SK-N-SH treated with all-trans-retinoic acid at 6 μM for 48 hours (cell line): ENCODE data around the gene GPR156.

Source experiments
- ATAC-seq: fragments of 200-7000 bp; cut with Tn5 transposase; 3 replicates; pipeline ENCODE4 v1.9.1; 2020; ENCODE audit warnings: mild to moderate bottlenecking, moderate library complexity
- ARNTL ChIP-seq: fragments of 450-650 bp; formaldehyde crosslinking; IDR thresholded peaks from 2 replicates; pipeline ENCODE4 v1.5.0; 2020; ENCODE audit warnings: low read depth, mild to moderate bottlenecking, moderate library complexity, borderline replicate concordance
- BACH2 ChIP-seq: fragments of 250-450 bp; sonication (Bioruptor Pico); IDR thresholded peaks from 2 replicates; pipeline ENCODE4 v1.9.0; 2021; ENCODE audit warnings: mild to moderate bottlenecking, borderline replicate concordance
- CREB5 ChIP-seq: fragments of 250-450 bp; sonication (Bioruptor Pico); IDR thresholded peaks from 2 replicates; pipeline ENCODE4 v1.5.1; 2020; ENCODE audit warnings: low read depth, mild to moderate bottlenecking, moderate library complexity
- CSDC2 ChIP-seq: fragments of 250-450 bp; sonication (Bioruptor Pico); IDR thresholded peaks from 2 replicates; pipeline ENCODE4 v1.5.0; 2020; ENCODE audit warnings: mild to moderate bottlenecking, moderate library complexity
- CSRNP3 ChIP-seq: fragments of 250-450 bp; sonication (Bioruptor Pico); IDR thresholded peaks from 2 replicates; pipeline ENCODE4 v1.5.1; 2021; ENCODE audit warnings: mild to moderate bottlenecking, moderate library complexity
- ESRRG ChIP-seq: fragments of 250-450 bp; sonication (Bioruptor Pico); IDR thresholded peaks from 2 replicates; pipeline ENCODE4 v1.6.1; 2021; ENCODE audit warnings: mild to moderate bottlenecking
- GLIS3 ChIP-seq: fragments of 250-450 bp; sonication (Bioruptor Pico); IDR thresholded peaks from 2 replicates; pipeline ENCODE4 v1.5.0; 2020; ENCODE audit warnings: mild to moderate bottlenecking, moderate library complexity
- ISL1 ChIP-seq: fragments of 250-450 bp; sonication (Bioruptor Pico); IDR thresholded peaks from 2 replicates; pipeline ENCODE4 v2.1.2; 2022; ENCODE audit warnings: mild to moderate bottlenecking, moderate library complexity
- OSR1 ChIP-seq: fragments of 250-450 bp; sonication (Bioruptor Pico); IDR thresholded peaks from 2 replicates; pipeline ENCODE4 v1.8.0; 2022; ENCODE audit warnings: moderate library complexity, mild to moderate bottlenecking, inconsistent platforms
- PATZ1 ChIP-seq: fragments of 250-450 bp; sonication (Bioruptor Pico); IDR thresholded peaks from 2 replicates; pipeline ENCODE4 v1.8.0; 2020; ENCODE audit warnings: mild to moderate bottlenecking, moderate library complexity, borderline replicate concordance
- POU6F1 ChIP-seq: fragments of 250-450 bp; sonication (Bioruptor Pico); IDR thresholded peaks from 2 replicates; pipeline ENCODE4 v1.8.0; 2021; ENCODE audit warnings: low read depth, mild to moderate bottlenecking, moderate library complexity, borderline replicate concordance
- RARB ChIP-seq: fragments of 250-450 bp; sonication (Bioruptor Pico); IDR thresholded peaks from 2 replicates; pipeline ENCODE4 v1.8.0; 2021; ENCODE audit warnings: mild to moderate bottlenecking, moderate library complexity
- SNAI2 ChIP-seq: fragments of 250-450 bp; sonication (Bioruptor Pico); IDR thresholded peaks from 2 replicates; pipeline ENCODE4 v1.5.0; 2020; ENCODE audit warnings: mild to moderate bottlenecking, moderate library complexity
- TCF4 ChIP-seq: fragments of 250-450 bp; sonication (Bioruptor Pico); IDR thresholded peaks from 2 replicates; pipeline ENCODE4 v1.8.0; 2021; ENCODE audit warnings: mild to moderate bottlenecking, moderate library complexity, borderline replicate concordance
- TOX ChIP-seq: fragments of 250-450 bp; sonication (Bioruptor Pico); IDR thresholded peaks from 2 replicates; pipeline ENCODE4 v1.8.0; 2021; ENCODE audit warnings: mild to moderate bottlenecking, moderate library complexity, borderline replicate concordance
- TSHZ2 ChIP-seq: fragments of 250-450 bp; sonication (Bioruptor Pico); IDR thresholded peaks from 2 replicates; pipeline ENCODE4 v1.5.0; 2020; ENCODE audit warnings: mild to moderate bottlenecking, moderate library complexity
- ZC3H10 ChIP-seq: fragments of 250-450 bp; sonication (Bioruptor Pico); IDR thresholded peaks from 2 replicates; pipeline ENCODE4 v1.5.1; 2021; ENCODE audit warnings: mild to moderate bottlenecking, moderate library complexity
- ZFP30 ChIP-seq: fragments of 450-650 bp; formaldehyde crosslinking; IDR thresholded peaks from 2 replicates; pipeline ENCODE4 v1.5.0; 2022; ENCODE audit warnings: mild to moderate bottlenecking, moderate library complexity
- ZNF565 ChIP-seq: fragments of 450-650 bp; formaldehyde crosslinking; conservative IDR thresholded peaks from 2 replicates; pipeline ENCODE4 v1.5.0; 2020; ENCODE audit warnings: low read depth, mild to moderate bottlenecking, moderate library complexity
- ZNF70 ChIP-seq: fragments of 450-650 bp; formaldehyde crosslinking; IDR thresholded peaks from 2 replicates; pipeline ENCODE4 v1.5.0; 2020; ENCODE audit warnings: mild to moderate bottlenecking, moderate library complexity
- ZNF8 ChIP-seq: fragments of 450-650 bp; formaldehyde crosslinking; IDR thresholded peaks from 2 replicates; pipeline ENCODE4 v1.5.0; 2020; ENCODE audit warnings: mild to moderate bottlenecking, moderate library complexity

Gene GPR156

GRCh38 chr3:120203016-120203415 is 82.0 kb downstream of the GPR156 start:
- peak; percentile 26; the same call in 1 of the 3 replicates for ATAC-seq
- TF ChIP-seq ISL1 (no peak), ZNF565 (CRISPR knock-in tag) (no peak), POU6F1 (no peak), TCF4 (CRISPR knock-in tag) (no peak), CSDC2 (no peak), ZNF70 (CRISPR knock-in tag) (no peak), TSHZ2 (CRISPR knock-in tag) (no peak), TOX (no peak), ARNTL (CRISPR knock-in tag) (no peak), OSR1 (no peak), BACH2 (CRISPR knock-in tag) (no peak), CREB5 (no peak), RARB (CRISPR knock-in tag) (no peak), SNAI2 (no peak), ESRRG (CRISPR knock-in tag) (no peak), ZNF8 (no peak), GLIS3 (CRISPR knock-in tag) (no peak), PATZ1 (CRISPR knock-in tag) (no peak), ZFP30 (no peak)

- ATAC-seq, result no peak
- TF ChIP-seq ZFP30, result no peak
- TF ChIP-seq ZNF565 (CRISPR knock-in tag), result no peak
- no peak for TF ChIP-seq TSHZ2 (CRISPR knock-in tag)
- TF ChIP-seq OSR1, result no peak
- no peak for TF ChIP-seq ARNTL (CRISPR knock-in tag)
- no peak for TF ChIP-seq POU6F1
- no peak for TF ChIP-seq SNAI2
- no peak for TF ChIP-seq ZC3H10 (CRISPR knock-in tag)
- TF ChIP-seq CSRNP3 (CRISPR knock-in tag), result no peak
- TF ChIP-seq CREB5, result no peak
These were observed 82.7 kb downstream of the GPR156 start for GRCh38 chr3:120202363-120202762.
